ENCODE results near the gene NR2F2.

The NR2F2 gene

GRCh38 chr15:96320107-96320506 lies 10.4 kb upstream of the NR2F2 start:
- no peak for DNase-seq

GRCh38 chr15:96320703-96321638 lies 9.5 kb upstream of the NR2F2 start:
- DNase-seq = no peak

- DNase-seq = no peak
Measured at GRCh38 chr15:96321639-96322535, 8.6 kb upstream of the NR2F2 start.

DNA sequence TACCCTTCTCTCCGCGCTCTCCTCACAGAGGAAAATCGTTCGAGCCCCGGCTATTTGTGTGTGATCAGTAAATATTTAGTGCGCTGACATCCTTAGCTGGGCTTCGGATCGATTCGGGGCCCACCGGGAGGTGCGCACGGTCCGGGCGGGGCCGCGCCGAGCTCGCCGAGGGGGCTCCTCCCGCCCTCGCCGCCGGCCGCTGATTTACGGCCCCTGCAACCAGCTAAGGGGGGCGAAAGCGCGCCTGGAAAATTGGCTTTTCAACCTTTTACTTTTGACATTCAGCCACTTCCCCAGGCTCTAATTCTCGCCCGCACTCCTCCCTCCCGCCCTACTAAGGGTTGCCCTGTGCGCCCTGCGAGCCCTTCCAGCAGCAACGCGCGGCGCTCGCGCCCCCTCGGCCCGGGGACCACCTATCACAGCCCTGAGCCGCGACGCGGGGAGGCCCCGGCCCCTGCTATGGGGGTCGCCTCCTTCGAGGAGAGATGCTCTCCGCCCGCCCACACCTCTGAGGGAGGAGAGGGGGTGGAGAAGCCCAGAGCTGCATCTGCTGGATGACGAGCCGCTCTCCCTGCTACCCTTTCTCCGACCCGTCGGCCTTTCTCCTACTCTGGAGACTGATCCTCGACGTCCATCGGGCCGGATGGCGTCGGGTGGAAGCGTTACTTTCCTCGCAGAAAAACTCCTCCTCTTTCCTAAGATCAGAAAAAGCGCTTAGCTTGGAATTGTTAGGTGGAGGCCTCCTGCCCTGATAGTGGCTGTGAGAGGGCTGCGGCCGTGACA lies 7.8 kb upstream of the NR2F2 start:
- DNase-seq = no peak

DNA sequence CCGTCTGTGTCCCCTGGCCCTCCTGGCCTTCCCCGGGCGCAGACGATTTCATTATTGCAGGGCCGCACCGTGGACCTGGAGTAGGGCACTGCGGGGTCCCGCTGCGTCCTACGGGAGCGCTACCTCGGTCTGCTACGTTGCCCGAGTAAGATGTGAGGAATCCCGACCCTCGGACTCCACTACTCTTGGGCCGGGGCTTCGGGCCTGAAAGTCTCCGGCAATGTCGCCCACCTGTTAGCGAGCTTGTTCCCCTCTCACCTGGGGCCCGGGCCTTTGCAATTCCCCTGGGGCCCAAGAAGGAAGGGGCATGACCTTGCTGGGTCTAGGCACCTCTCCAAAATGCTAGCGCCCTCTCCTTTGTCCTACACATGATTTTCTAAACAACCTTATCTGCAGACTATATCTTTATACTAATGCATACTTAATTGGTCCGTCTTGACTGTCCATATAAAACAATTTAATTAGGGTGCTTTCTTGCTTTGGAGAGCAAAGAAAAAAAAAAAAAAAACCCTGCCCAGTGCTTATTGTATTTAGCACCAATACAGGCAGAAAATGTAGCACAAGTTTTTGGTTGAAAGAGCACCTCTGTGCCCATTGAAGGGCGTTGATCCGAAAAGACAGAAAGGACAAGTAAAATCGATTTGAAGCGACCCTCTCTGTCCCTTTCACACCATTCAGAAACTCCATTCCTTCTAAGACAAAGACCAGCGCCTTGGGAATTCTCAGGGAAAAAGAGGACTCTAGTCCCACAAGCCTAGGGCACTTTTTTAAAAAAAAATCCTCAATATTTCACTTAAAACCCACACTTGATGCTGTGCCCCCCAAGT lies 7.0 kb upstream of the NR2F2 start:
- no peak for DNase-seq

DNA sequence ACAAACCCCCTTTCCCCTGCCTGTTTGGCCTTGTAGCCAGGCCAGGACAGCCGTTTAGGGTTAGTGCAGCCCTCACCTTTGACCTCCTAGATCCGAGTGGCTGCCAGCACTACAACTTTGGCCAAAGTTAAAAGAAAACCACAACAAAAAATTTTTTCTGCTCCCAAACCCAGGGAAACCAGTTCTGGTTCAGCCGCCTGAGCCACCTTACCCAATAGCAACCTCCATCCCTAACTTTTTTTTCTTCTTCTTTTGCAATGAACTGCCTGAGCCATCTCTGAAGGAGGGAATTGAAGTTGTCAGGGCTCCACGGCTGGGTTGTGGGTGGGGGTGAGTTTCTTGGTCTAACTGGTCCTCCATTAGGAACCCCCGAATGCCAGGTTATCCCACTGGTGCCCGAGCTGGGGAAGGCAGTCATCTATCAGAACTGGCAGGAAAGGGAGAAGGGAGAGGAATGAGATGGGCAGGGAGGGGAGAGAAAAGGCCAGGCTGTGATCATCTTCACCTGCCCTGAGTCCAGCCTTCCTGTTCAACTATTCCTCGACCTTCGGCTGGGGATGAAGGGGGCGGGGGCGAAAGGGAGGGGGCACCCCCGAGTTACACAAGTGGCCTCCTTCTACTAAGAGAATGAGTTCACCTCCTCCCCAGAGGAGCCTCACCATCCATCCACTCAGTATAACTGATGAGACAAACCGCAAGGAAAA lies 6.2 kb upstream of the NR2F2 start:
- DNase-seq = no peak

DNA sequence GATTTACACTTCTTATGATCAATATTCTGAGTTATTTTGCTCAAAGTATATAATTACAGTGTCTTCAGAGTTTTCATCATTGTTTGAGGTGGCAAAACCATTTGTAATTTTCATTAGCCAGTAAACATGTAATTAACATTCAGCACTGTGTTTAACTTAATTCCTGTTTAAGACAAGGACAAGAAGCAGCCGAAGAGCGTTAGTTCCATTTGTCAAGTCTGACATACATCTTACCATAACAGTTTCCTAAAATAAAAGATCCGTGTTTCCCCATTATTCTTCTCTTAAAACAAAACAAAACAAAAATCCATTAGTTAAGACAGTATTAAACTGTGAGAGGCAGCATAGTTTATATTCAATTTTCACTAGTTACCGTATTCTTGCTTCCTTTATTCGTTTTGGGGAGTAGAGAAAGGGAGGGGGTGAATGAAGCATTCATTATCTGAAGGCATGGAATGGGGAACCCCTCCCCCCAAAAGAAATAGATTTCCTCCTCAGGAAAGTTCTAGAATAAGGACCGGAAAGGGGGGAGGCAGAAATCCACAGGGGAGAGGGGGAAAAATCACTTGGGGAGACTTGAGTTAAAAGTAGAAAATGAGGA lies 5.5 kb upstream of the NR2F2 start:
- no peak for DNase-seq

- no peak for DNase-seq
Measured at GRCh38 chr15:96325541-96326327, 4.8 kb upstream of the NR2F2 start.

- DNase-seq = no peak
Measured at GRCh38 chr15:96326328-96327154, 4.0 kb upstream of the NR2F2 start.

GRCh38 chr15:96327155-96327741 lies 3.3 kb upstream of the NR2F2 start:
- no peak for DNase-seq

GRCh38 chr15:96328181-96328876 lies 2.2 kb upstream of the NR2F2 start:
- no peak for DNase-seq

DNA sequence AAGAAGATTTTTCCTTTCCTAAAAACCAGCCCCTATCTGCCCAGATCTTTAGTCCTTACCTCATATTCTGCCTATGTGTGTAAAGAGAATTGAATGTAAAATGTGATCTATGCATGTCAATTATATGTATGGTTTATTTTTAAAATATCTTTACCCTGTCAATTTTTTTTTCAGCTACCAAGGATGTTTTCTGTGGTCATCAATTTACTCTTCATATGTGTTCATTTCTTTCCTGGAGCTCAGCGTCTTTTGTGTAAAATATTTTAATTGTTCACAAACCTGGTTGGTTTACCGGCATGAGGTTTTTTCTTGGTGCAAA lies 1.7 kb upstream of the NR2F2 start:
- DNase-seq = no peak

- no peak for DNase-seq
Measured at GRCh38 chr15:96329403-96329981, 1.0 kb upstream of the NR2F2 start.

DNA sequence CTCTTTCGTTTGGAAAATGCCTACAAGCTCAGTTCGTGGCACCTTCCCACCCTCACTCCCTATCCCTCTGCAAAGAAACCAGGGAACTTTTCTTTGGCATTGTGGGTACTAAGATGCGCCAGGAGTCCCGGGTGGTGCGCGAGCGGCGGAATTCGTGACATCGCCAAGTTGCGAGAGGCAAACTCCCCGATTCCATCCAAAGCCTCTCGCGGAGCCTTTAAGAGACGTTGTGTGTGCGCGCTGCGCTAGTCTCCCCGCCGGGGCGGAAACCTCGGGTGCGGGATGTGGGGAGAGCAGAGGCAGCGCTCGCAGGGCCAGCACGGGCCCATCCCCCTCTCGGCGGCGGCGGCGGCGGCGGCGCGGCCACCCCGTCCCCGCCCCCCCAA lies 443 bp upstream of the NR2F2 start:
- no peak for DNase-seq

GRCh38 chr15:96331144-96331944 lies 844 bp downstream of the NR2F2 start:
- DNase-seq = no peak

DNA sequence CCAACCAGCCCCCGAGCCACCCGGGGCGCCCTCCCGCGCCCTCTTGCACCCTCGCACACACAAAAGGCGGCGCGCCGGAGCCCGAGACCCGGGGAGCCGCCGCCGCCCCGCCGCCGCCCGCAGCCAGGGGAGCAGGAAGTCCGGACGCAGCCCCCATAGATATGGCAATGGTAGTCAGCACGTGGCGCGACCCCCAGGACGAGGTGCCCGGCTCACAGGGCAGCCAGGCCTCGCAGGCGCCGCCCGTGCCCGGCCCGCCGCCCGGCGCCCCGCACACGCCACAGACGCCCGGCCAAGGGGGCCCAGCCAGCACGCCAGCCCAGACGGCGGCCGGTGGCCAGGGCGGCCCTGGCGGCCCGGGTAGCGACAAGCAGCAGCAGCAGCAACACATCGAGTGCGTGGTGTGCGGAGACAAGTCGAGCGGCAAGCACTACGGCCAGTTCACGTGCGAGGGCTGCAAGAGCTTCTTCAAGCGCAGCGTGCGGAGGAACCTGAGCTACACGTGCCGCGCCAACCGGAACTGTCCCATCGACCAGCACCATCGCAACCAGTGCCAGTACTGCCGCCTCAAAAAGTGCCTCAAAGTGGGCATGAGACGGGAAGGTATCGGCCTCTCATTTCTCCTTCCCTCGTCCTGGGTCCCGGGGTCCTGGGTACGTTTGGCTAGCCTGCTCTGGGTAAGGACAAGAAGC lies 1.6 kb downstream of the NR2F2 start:
- no peak for DNase-seq

All from effector CD4-positive, alpha-beta T cell (primary cell).